Loucy (cell line): ENCODE measurements around the gene PCCA.

Source experiments
- H2AFZ ChIP-seq: fragments of 200-600 bp; sonication (generic); 2 replicates; pipeline ENCODE4 v1.6.0; 2016; ENCODE audit warnings: antibody characterized with exemption, mild to moderate bottlenecking, low read length, moderate library complexity
- H3F3A ChIP-seq: fragments of 200-600 bp; 2 replicates; pipeline ENCODE4 v1.6.0; 2016; ENCODE audit warnings: antibody characterized with exemption, low read depth, mild to moderate bottlenecking
- H3K27me3 ChIP-seq: fragments of 200-600 bp; sonication (generic); 2 replicates; pipeline ENCODE4 v1.6.1; 2014; ENCODE audit warnings: low read length, mild to moderate bottlenecking; ENCODE audit not compliant: insufficient read depth, poor library complexity, severe bottlenecking
- H3K36me3 ChIP-seq: fragments of 200-600 bp; sonication (generic); 2 replicates; pipeline ENCODE4 v1.6.1; 2016; ENCODE audit warnings: low read length; ENCODE audit not compliant: insufficient read depth
- H3K4me1 ChIP-seq: fragments of 200-600 bp; sonication (generic); 2 replicates; pipeline ENCODE4 v1.5.1; 2014; ENCODE audit warnings: low read length, mild to moderate bottlenecking; ENCODE audit not compliant: insufficient read depth, poor library complexity, severe bottlenecking
- H3K4me2 ChIP-seq: fragments of 200-600 bp; sonication (generic); 2 replicates; pipeline ENCODE4 v1.6.0; 2014; ENCODE audit warnings: antibody characterized with exemption, low read length, low read depth, mild to moderate bottlenecking; ENCODE audit not compliant: poor library complexity, severe bottlenecking
- H3K4me3 ChIP-seq: fragments of 200-600 bp; sonication (generic); 2 replicates; pipeline ENCODE4 v1.5.1; 2014; ENCODE audit warnings: low read length, mild to moderate bottlenecking, mixed read lengths; ENCODE audit not compliant: poor library complexity, severe bottlenecking
- H3K79me2 ChIP-seq: fragments of 200-600 bp; sonication (generic); 2 replicates; pipeline ENCODE4 v1.6.1; 2014; ENCODE audit warnings: low read length; ENCODE audit not compliant: insufficient read depth
- H3K9ac ChIP-seq: fragments of 200-600 bp; sonication (generic); 2 replicates; pipeline ENCODE4 v1.6.0; 2014; ENCODE audit warnings: mild to moderate bottlenecking, low read depth, low read length, moderate library complexity; ENCODE audit not compliant: poor library complexity, severe bottlenecking
- H3K9me2 ChIP-seq: fragments of 200-600 bp; sonication (generic); replicated peaks from 2 replicates; pipeline ENCODE4 v1.6.1; 2016; ENCODE audit warnings: low read depth, low read length, mixed read lengths
- H3K9me3 ChIP-seq: fragments of 200-600 bp; sonication (generic); 2 replicates; pipeline ENCODE4 v1.6.1; 2014; ENCODE audit warnings: mild to moderate bottlenecking, antibody characterized with exemption, low read length, low read depth; ENCODE audit not compliant: insufficient read depth
- H4K20me1 ChIP-seq: fragments of 200-600 bp; sonication (generic); 2 replicates; pipeline ENCODE4 v1.6.0; 2014; ENCODE audit warnings: antibody characterized with exemption, low read length, mild to moderate bottlenecking; ENCODE audit not compliant: insufficient read depth, poor library complexity, severe bottlenecking
- CTCF ChIP-seq: fragments of 200-600 bp; sonication (generic); conservative IDR thresholded peaks from 2 replicates; pipeline ENCODE4 v1.5.1; 2014; ENCODE audit warnings: mild to moderate bottlenecking, antibody characterized with exemption, low read length
- EZH2phosphoT487 ChIP-seq: fragments of 200-600 bp; IDR thresholded peaks from 2 replicates; pipeline ENCODE4 v1.6.1; 2018; ENCODE audit warnings: antibody characterized with exemption, mild to moderate bottlenecking, moderate library complexity, borderline replicate concordance

The PCCA gene

GRCh38 chr13:100503622-100504021, 414.7 kb downstream of the PCCA start:
- Histone ChIP-seq H3K9me3 (no peaks in the 10 kb centered on the region), H3K4me1 (peaks cover 12% of the 10 kb centered on the region)

GRCh38 chr13:100506154-100506553, 417.3 kb downstream of the PCCA start:
- Histone ChIP-seq H3K9me3 (no peaks in the 10 kb centered on the region), H3F3A (no peaks in the 10 kb centered on the region), H3K9me2 (no peaks in the 10 kb centered on the region), H3K4me1 (peaks cover 12% of the 10 kb centered on the region), H3K4me3 (peak overlapping the region; percentile 22), H3K9ac (no peak overlapping the region), H2AFZ (no peak overlapping the region), H3K27me3 (no peaks in the 10 kb centered on the region), H3K36me3 (no peaks in the 10 kb centered on the region), H3K4me2 (peak overlapping the region; percentile 67), H3K79me2 (no peaks in the 10 kb centered on the region), H4K20me1 (no peaks in the 10 kb centered on the region)
- no peak for TF ChIP-seq CTCF
- TF ChIP-seq EZH2phosphoT487: no peak

More at GRCh38 chr13:100503622-100504021, 414.7 kb downstream of the PCCA start:
- Histone ChIP-seq H3K36me3 (no peaks in the 10 kb centered on the region), H3K79me2 (no peaks in the 10 kb centered on the region), H2AFZ (no peak overlapping the region), H4K20me1 (no peaks in the 10 kb centered on the region), H3F3A (no peaks in the 10 kb centered on the region), H3K27me3 (no peaks in the 10 kb centered on the region), H3K9ac (no peak overlapping the region), H3K9me2 (no peaks in the 10 kb centered on the region), H3K4me2 (no peak overlapping the region), H3K4me3 (no peak overlapping the region)
- TF ChIP-seq EZH2phosphoT487 (no peak), CTCF (no peak)

GRCh38 chr13:100506600-100507422, 417.9 kb downstream of the PCCA start:
- Histone ChIP-seq H2AFZ (no peak overlapping the region), H3K4me3 (peak overlapping the region; percentile 22), H4K20me1 (no peaks in the 10 kb centered on the region), H3K9ac (no peak overlapping the region), H3K27me3 (no peaks in the 10 kb centered on the region), H3K4me1 (peaks cover 12% of the 10 kb centered on the region), H3K4me2 (peak overlapping the region; percentile 67), H3K9me3 (no peaks in the 10 kb centered on the region), H3K36me3 (no peaks in the 10 kb centered on the region), H3K9me2 (no peaks in the 10 kb centered on the region), H3F3A (no peaks in the 10 kb centered on the region), H3K79me2 (no peaks in the 10 kb centered on the region)
- TF ChIP-seq CTCF: no peak
- TF ChIP-seq EZH2phosphoT487: no peak
